ENCODE results near the gene PAQR9.
A peak's percentile ranks its signal among the peaks of the same experiment; 100 is the strongest.

The PAQR9 gene

GRCh38 chr3:142981108-142981507 lies 17.6 kb upstream of the PAQR9 start:
- peak; percentile 22 for DNase-seq

DNA sequence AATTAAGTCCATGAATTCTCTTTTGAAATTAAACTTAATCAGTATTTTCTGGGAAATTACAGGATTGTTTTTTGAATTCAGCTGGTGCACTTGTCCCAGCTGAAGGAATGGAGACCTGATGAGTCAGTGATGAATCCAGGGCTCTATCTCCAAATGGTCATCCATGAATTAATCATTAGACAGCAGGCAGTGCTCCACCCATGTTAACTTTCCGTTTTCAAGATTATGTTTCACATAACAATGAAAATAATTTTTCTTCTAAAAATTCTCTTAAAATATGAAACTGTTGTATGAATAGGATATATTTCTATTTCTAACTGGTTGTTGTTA lies 13.9 kb upstream of the PAQR9 start:
- no peak for DNase-seq

DNA sequence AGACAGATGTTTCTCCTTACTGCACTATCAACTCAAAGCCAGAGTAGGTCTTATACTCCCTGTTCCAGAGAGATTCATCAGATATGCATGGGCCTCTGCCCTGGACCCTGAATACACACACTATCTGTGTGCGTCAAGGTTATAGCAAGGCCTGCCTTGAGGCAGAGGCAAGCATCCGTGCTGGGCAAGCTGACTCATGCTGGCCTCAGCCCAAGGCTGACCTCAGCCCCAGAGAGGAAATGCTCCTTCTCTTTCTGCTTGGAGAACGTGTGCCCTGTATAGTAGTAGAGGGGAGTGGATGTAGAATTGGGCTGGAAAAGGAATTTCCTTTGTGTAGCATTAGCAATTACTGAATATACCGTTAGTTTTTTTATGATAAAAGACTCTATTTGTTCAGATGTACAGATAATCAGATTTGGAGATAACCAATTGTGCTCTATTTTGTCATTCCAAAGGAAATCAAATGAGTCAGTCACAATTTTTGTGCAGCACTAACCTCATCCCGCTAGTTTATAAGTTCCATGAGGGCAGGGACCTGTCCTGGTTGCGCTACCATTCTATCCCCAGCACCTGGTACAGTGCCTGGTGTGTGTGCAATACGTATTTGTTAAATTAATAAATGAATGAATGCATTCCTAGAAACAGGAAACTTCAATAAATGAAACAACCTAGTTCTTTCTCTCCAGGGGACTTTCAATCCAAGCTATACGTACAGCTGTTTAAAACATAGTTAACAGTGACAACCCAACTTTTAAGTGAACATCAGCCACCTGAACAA lies 13.3 kb upstream of the PAQR9 start:
- peak; percentile 39 for DNase-seq

- no peak for DNase-seq
Observed at GRCh38 chr3:142975316-142975995, 12.0 kb upstream of the PAQR9 start.

DNA sequence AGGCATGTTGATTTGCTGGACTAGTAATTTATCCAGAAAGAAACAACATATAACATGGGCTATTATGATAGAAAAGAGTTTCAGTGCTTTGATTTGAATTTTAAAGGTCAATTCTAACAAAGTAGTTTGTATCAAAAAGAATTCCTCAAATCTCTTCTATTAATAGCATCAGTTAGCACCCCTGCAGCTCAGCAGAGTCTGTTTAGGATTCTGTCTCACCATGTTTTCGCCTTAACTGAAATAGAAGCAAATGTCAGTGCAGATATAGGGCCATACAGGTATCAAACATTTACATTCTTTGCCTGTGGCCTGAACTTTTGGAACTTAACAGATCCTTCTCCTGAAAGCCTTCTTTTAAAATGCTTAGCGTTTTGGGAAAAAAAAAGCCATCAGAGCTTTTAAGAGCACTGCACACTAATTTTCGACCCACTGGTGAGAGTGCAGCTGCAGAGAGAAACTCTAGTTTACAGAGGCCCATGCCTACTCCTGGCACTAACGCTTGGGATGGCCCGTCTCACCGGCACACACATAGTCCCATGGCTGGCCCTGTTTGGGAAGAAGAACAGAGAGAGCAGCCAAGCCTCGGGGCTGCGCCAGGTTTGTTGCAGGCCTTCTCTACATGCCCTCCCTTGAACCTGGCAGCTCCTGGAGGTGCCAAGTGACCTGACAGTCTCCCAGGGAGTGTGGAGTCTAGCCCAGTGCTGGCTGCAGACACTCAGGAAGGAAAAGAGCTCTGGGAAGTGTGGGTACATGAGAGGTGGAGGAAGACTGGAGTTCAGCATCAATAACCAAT lies 9.9 kb upstream of the PAQR9 start:
- DNase-seq = no peak

DNA sequence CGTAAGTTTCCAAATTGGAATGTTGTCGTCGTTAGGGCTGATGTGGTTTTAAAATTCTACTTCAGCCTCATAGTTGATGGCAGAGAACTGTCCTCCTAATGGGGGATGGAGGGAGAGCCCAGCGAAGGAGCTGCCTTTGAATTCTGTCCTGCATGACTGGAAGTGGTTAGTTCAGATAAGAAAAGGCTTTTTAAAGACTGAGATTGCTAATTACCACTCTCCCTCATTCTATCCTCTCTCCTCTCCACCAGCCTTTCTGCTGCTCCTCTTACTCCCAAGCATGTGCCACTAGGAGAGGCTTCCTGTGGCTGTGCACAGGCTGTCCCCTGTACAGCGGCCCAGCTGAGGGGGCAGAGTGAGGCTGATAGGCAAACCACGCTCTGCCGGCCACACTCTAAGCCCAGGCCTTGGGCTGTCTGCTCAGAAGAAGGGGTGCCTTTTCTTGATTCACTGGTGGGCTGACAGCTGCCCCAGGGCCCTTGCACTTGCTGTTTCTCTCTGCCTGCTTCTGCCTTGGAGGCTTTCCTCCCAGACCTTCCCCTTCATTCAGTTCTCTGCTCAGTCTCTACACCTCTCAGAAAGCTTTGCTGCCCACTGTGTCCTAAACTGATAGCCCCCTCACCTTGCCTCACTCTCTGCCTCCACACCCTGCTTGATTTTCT lies 8.7 kb upstream of the PAQR9 start:
- DNase-seq = no peak

DNA sequence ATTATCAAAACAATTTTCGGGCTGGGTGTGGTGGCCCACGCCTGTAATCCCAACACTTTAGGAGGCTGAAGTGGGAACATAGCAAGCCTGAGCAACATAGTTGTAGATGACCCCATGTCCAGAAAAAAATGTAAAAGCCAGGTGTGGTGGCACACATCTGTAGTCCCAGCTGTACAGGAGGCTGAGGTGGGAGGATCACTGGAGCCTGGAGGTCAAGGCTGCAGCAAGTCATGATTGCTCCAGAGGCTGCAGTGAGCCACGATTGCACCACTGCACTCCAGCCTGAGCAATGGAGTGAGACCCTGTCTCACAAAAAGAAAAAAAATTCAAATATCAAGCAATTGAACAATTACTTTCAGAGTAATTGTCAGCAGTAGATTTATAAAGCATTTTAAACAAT lies 8.0 kb upstream of the PAQR9 start:
- no peak for DNase-seq

- DNase-seq = no peak
Observed at GRCh38 chr3:142968319-142969025, 5.0 kb upstream of the PAQR9 start.

DNA sequence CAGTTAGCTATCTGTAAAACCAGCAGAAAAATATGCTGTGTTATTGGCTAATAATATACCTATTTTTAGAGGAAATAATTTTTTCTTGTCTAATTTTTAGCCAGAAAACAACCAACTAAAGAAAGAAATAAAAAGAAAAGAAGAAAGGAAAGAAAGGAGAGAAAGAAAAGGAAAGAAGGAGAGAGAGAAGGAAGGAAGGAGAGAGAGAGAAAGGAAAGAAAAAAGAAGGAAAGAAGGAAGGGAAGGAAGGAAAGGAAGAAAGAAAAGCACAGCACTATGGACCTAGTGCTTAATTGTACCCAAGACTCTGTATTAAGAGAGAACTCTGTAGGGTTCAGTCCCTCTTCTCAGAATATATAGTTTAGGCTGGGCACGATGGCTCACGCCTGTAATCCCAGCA lies 3.3 kb upstream of the PAQR9 start:
- DNase-seq = no peak

DNA sequence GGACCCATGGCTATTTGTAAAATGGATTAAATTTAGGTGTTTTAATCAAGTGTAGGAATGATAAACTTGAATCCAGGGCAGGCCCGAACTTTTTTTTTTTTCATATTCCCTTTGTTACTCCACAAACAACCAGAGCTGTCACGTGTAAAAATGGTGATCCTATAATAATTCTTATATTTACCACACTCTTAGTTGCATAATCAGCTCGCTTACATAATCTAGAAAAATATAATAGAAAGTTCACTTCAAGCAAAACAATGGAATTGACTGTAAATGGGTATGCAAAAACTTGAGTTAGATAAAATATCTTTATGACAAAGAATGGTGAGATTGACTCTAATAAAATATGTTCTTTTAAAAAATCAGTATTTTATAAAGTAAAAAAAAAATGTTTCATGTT lies 2.1 kb upstream of the PAQR9 start:
- no peak for DNase-seq

DNA sequence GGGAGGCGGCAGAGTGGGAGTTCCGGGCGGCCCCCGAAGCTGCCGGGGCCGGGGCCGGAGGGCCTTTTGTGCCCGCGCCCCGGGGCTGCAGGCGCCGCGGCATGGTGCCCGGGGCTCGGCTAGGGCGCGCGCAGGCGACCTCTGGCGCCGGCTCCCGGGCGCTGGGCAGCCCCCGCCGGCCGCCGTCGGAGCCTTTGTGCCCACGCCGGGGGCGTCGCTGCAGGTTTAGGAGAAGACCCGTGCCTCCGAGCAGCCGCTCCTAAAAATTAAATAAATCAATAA lies 299 bp downstream of the PAQR9 start:
- no peak for DNase-seq

DNA sequence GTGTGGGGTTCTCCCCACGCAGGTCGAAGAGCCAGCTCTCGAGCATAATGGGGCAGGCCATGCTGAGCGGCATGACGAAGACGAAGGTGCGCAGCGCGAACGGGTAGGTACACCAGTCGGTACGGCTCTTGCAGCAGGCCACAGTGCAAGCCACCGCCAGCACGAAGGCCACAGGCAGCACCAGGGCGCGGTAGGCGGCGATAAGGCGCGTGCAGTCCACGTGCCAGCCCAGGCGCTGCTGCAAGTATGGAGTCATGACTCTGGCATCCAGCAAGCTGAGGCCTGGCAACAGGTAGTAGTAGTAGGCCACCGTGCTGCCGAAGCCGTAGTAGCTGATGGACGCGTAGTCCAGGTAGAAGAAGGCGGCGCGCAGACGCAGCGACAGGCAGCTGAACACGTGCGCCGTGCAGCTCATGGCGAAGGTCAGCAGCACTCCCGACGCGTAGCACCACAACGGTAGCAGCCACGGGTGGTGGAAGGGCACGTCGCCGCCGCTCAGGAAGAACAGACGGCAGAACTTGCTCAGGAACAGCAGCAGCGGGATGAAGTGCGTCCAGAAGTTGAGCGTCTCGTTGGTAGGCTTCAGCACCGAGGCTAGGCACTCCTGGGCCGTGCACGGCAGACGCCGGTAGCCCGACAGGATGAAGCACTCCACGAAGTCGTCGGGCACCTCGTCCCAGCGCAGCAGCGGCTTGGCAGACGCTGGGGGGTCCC lies 797 bp downstream of the PAQR9 start:
- no peak for DNase-seq

DNA sequence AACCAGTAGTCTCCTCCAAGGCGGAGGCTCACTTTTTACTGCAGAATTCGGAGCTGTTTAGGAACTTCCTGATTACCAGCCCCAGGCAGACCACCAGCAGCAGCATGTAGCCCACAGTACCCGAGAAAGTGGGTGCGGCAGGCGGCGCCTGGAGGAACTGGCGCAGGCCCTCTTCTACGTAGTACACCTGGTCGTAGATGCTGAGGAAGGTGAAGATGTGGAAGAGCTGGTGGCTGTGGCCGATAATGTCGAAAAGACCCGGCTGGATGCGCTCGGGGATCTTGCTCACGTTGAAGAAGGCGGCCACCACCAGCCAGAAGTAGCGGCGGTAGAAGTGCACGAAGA lies 1.3 kb downstream of the PAQR9 start:
- no peak for DNase-seq

- no peak for DNase-seq
Observed at GRCh38 chr3:142961539-142961938, 1.9 kb downstream of the PAQR9 start.

DNA sequence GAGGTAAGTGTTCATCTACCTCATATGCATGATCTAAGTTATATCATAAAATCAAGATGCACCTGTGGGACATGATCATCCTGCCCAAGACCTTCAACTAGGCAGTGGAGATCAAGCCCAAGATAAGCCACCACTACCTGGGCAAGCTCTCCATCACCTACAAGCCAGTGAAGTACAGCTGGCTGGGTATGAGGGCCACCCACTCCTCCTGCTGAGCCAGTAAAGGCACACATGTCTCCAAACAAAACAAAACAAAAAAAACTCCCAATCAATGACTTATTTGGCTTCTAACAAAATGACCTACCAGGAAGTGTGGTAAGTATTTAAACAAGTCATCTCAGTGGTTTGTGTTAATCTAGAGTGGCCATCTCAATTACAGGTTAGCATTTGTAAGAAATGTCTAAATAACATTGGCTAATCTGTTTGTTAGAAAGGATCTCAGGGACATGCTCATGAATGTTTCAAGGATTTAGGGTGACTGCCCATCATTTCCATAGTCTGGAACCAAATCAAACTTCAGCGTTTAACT lies 3.1 kb downstream of the PAQR9 start:
- no peak for DNase-seq

GRCh38 chr3:142958707-142959106 lies 4.8 kb downstream of the PAQR9 start:
- DNase-seq = no peak

DNA sequence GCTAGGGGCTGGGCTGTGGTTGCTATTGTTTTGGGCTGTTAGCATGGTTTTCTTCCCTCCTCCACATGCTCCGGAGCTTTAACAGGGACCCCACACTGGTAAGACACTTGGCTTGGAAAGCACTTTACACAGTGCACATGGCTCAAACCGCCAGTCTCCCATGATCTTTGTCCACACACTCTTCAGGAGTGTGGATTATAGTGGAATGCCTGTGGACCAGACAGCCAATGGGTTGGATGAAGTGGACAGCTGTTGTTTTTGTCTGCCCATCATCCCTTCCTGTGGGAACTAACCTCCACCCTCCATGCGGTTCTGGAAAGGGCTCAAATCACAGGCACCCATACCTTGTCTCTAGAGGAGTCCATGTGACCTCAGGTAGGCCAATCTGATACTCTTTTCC lies 10.0 kb downstream of the PAQR9 start:
- no peak for DNase-seq

DNA sequence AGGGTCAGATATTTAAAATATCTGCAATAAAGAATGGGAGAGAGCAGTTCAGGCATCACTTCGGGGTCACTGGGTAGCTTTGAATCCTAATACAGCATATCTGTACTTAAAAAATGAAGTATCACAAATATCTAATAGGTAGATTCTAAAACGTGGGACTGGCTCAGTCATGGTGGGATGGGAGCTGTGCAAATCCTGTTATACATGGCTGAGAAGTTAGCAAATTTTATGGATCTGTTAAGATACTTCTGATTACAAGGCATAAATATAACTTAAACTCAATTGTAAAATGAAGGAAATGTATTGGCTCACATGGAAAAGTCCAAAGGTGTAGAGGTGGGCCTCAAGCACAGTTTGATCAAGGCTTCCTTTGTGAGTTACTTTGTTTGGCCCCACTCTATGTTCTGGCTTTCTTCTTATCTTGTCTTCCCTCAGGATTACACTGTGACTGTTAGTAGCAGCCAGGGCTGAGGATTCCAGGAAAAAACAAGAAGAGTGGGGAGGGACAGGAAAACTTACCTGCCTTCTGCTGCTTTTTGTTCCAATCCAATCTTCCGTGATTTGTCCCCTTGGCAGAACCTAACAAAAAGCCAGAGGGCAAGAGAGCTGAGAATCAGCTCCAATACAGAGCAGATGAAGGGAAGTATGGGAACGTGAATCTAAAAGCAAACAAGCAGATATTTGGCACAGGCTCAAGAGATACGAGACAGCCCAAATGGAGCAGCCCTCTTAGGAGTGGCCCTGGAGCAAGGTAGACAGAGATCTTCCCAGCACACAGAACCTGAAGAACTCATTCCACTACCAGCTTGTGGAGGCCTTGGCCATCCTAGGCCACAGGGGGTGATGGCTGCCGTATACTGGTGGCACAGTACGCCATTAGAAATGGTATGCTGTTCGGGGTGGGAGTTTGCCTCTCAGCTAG lies 10.9 kb downstream of the PAQR9 start:
- DNase-seq = no peak

DNA sequence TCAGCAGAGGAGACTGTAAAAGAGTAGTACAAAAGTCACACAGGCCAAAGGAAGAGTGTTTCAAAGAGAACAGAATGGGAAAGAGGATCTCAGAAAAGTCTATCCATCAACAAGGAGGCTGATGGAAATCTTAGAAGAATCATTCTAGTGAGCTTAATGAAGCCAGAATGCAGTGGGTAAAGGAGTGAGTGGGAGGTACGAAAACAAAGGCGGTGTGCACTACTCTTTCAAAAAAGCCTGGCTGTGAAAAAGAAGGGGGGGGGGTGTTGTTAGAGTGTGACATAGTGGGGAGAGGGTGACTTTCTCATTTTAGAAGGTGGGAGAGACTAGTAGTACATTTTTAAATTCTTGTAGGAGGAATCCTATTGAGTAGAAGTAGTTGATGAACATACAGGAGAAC lies 11.7 kb downstream of the PAQR9 start:
- no peak for DNase-seq

- DNase-seq = no peak
Observed at GRCh38 chr3:142950972-142951371, 12.5 kb downstream of the PAQR9 start.
